Right atrium auricular region (tissue), 2 donors: ENCODE measurements around the gene MYLK3. TPM values are rescaled to one million over a fixed set of nuclear protein-coding genes. Genes with fewer than 3 reads are reported as not detected.

Experiments
- DNase-seq: peaks from one replicate; pipeline ENCODE4 v3.0.0-alpha.2; 2019; ENCODE audit warnings: low spot score
- H3K27ac ChIP-seq, 2 donors: fragments of 200-600 bp; sonication (generic); 1 replicate in 1 of 2; 2 replicates in 1 of 2; pipeline ENCODE4 v1.5.1; 2016 to 2019
- H3K27me3 ChIP-seq, 2 donors: fragments of 200-600 bp; sonication (generic); one replicate each; pipeline versions ENCODE4 v1.5.1 to v1.6.0; 2017 to 2019
- H3K36me3 ChIP-seq: fragments of 200-600 bp; sonication (generic); one replicate; pipeline ENCODE4 v1.5.1; 2016
- H3K4me1 ChIP-seq, 2 donors: fragments of 200-600 bp; sonication (generic); one replicate each; pipeline versions ENCODE4 v1.5.1 to v1.6.0; 2017 to 2019
- H3K4me3 ChIP-seq, 2 donors: fragments of 200-600 bp; sonication (generic); 1 replicate in 1 of 2; 2 replicates in 1 of 2; pipeline ENCODE4 v1.5.1; 2017 to 2019; ENCODE audit warnings: mild to moderate bottlenecking in 1 of 2, moderate library complexity in 1 of 2
- H3K9me3 ChIP-seq, 2 donors: fragments of 200-600 bp; sonication (generic); one replicate each; pipeline ENCODE4 v1.5.1; 2019
- CTCF ChIP-seq, 2 donors: fragments of 200-600 bp; sonication (generic); IDR thresholded peaks; one replicate each; pipeline ENCODE4 v1.5.1; 2019; ENCODE audit warnings: antibody characterized with exemption in 2 of 2
- total RNA-seq, 2 donors: library from RNA; depleted of rRNA; stranded (reverse); fragments of >200 nt; gene quantifications; one replicate each; pipeline ENCODE4 v1.1.0, GENCODE V29; 2016

MYLK3 gene
- total RNA-seq, 2 donors from 2014 or later, result 275 to 456 TPM

- H3K36me3 ChIP-seq, result peaks cover 49% of the 10 kb centered on the region
Measured at GRCh38 chr16:46702030-46702429, 46.1 kb downstream of the MYLK3 start.

GRCh38 chr16:46701615-46702014, 46.5 kb downstream of the MYLK3 start:
- Histone ChIP-seq H3K36me3 (peaks cover 45% of the 10 kb centered on the region), H3K27me3 (no peaks in the 10 kb centered on the region), H3K4me3 (no peak overlapping the region), H3K9me3 (no peaks in the 10 kb centered on the region), H3K4me1 (peaks cover 0 to 14% of the 10 kb centered on the region in 2 donors), H3K27ac (no peak overlapping the region)
- DNase-seq, result no peak
- TF ChIP-seq CTCF (IDR thresholded peaks at IDR 0.05), result no peak

More at GRCh38 chr16:46702030-46702429, 46.1 kb downstream of the MYLK3 start:
- H3K27ac ChIP-seq, result no peak overlapping the region
- H3K4me3 ChIP-seq, result no peak overlapping the region
- H3K4me1 ChIP-seq, result peaks cover 0 to 10% of the 10 kb centered on the region in 2 donors
- no peak for DNase-seq
- no peak for TF ChIP-seq CTCF (IDR thresholded peaks at IDR 0.05)
- H3K27me3 ChIP-seq, result no peaks in the 10 kb centered on the region
- H3K9me3 ChIP-seq, result no peaks in the 10 kb centered on the region

GRCh38 chr16:46700048-46700447, 48.1 kb downstream of the MYLK3 start:
- H3K4me1 ChIP-seq, result peaks cover 0 to 17% of the 10 kb centered on the region in 2 donors
- no peaks in the 10 kb centered on the region for H3K9me3 ChIP-seq
- H3K27ac ChIP-seq, result no peak overlapping the region
- H3K27me3 ChIP-seq, result no peaks in the 10 kb centered on the region
- H3K36me3 ChIP-seq, result peaks cover 33% of the 10 kb centered on the region
- no peak for TF ChIP-seq CTCF (IDR thresholded peaks at IDR 0.05)
- no peak overlapping the region for H3K4me3 ChIP-seq
- DNase-seq, result no peak

- peaks cover 0 to 17% of the 10 kb centered on the region in 2 donors for H3K4me1 ChIP-seq
- DNase-seq, result no peak
- no peak overlapping the region for H3K4me3 ChIP-seq
- H3K9me3 ChIP-seq, result no peaks in the 10 kb centered on the region
- H3K27ac ChIP-seq, result peak overlapping the region; percentile 9 to 63
- TF ChIP-seq CTCF (IDR thresholded peaks at IDR 0.05), result no peak
- no peaks in the 10 kb centered on the region for H3K27me3 ChIP-seq
- peaks cover 6% of the 10 kb centered on the region for H3K36me3 ChIP-seq
Measured at GRCh38 chr16:46696957-46697356, 51.2 kb downstream of the MYLK3 start.

- no peak for DNase-seq
- Histone ChIP-seq H3K4me1 (peaks cover 0 to 24% of the 10 kb centered on the region in 2 donors), H3K4me3 (no peak overlapping the region), H3K36me3 (no peaks in the 10 kb centered on the region), H3K27ac (peak overlapping the region; percentile 9 to 63), H3K9me3 (no peaks in the 10 kb centered on the region), H3K27me3 (no peaks in the 10 kb centered on the region)
- no peak for TF ChIP-seq CTCF (IDR thresholded peaks at IDR 0.05)
Measured at GRCh38 chr16:46695937-46696336, 52.2 kb downstream of the MYLK3 start.

- Histone ChIP-seq H3K9me3 (no peaks in the 10 kb centered on the region), H3K36me3 (no peaks in the 10 kb centered on the region), H3K27ac (no peak overlapping the region), H3K4me1 (peaks cover 0 to 38% of the 10 kb centered on the region in 2 donors), H3K27me3 (no peaks in the 10 kb centered on the region), H3K4me3 (no peak overlapping the region)
- no peak for DNase-seq
- no peak for TF ChIP-seq CTCF (IDR thresholded peaks at IDR 0.05)
Measured at GRCh38 chr16:46693598-46693997, 54.5 kb downstream of the MYLK3 start.
